H9 (cell line): ENCODE measurements around the gene LSM3. TPM values are rescaled to one million over a fixed set of nuclear protein-coding genes. Genes with fewer than 3 reads are reported as not detected.
A peak's percentile ranks its signal among the peaks of the same experiment; 100 is the strongest.

Experiments used
- DNase-seq: peaks from one replicate; pipeline ENCODE4 v3.0.0-alpha.2; 2017
- H2AFZ ChIP-seq: one replicate; pipeline ENCODE4 v1.6.1; 2013; ENCODE audit warnings: mild to moderate bottlenecking, low read length, control low read depth, moderate library complexity
- H2AK5ac ChIP-seq: 2 replicates; pipeline ENCODE4 v1.6.1; 2013; ENCODE audit warnings: low read length, control low read depth, mixed read lengths; ENCODE audit not compliant: insufficient read length
- H2BK120ac ChIP-seq: one replicate; pipeline ENCODE4 v1.6.1; 2013; ENCODE audit warnings: low read depth, mild to moderate bottlenecking, low read length, control low read depth, inconsistent platforms; ENCODE audit not compliant: poor library complexity, severe bottlenecking
- H2BK12ac ChIP-seq: 2 replicates; pipeline ENCODE4 v1.6.1; 2013; ENCODE audit warnings: low read length, control low read depth, mixed read lengths, low read depth; ENCODE audit not compliant: insufficient read length
- H2BK15ac ChIP-seq: 2 replicates; pipeline ENCODE4 v1.6.1; 2013; ENCODE audit warnings: low read depth, low read length, control low read depth
- H2BK20ac ChIP-seq: one replicate; pipeline ENCODE4 v1.6.1; 2013; ENCODE audit warnings: low read depth, mild to moderate bottlenecking, low read length, control low read depth, inconsistent platforms; ENCODE audit not compliant: poor library complexity, severe bottlenecking
- H2BK5ac ChIP-seq: 2 replicates; pipeline ENCODE4 v1.6.1; 2013; ENCODE audit warnings: low read length, control low read depth, mixed read lengths; ENCODE audit not compliant: insufficient read length
- H3K14ac ChIP-seq: 2 replicates; pipeline ENCODE4 v1.6.1; 2013; ENCODE audit warnings: low read length, control low read depth; ENCODE audit not compliant: insufficient read depth
- H3K18ac ChIP-seq: 2 replicates; pipeline ENCODE4 v1.6.1; 2013; ENCODE audit warnings: low read depth, mild to moderate bottlenecking, mixed read lengths, low read length, control low read depth; ENCODE audit not compliant: insufficient read length
- H3K23ac ChIP-seq: 2 replicates; pipeline ENCODE4 v1.6.1; 2013; ENCODE audit warnings: low read length, control low read depth, mixed read lengths, low read depth; ENCODE audit not compliant: insufficient read length
- H3K23me2 ChIP-seq: 2 replicates; pipeline ENCODE4 v1.6.1; 2013; ENCODE audit warnings: low read depth, mild to moderate bottlenecking, mixed read lengths, low read length, control low read depth; ENCODE audit not compliant: insufficient read length, poor library complexity, severe bottlenecking
- H3K27ac ChIP-seq: 2 replicates; pipeline ENCODE4 v1.5.1; 2013; ENCODE audit warnings: low read length, control low read depth, mixed read lengths, low read depth; ENCODE audit not compliant: insufficient read length
- H3K27me3 ChIP-seq: 2 replicates; pipeline ENCODE4 v1.6.1; 2013; ENCODE audit warnings: low read length, control low read depth, inconsistent platforms; ENCODE audit not compliant: insufficient read depth
- H3K4ac ChIP-seq: 2 replicates; pipeline ENCODE4 v1.6.1; 2013; ENCODE audit warnings: low read depth, mild to moderate bottlenecking, control low read depth, inconsistent platforms, low read length, moderate library complexity
- H3K4me1 ChIP-seq: 2 replicates; pipeline ENCODE4 v1.6.1; 2013; ENCODE audit warnings: low read length, control low read depth, inconsistent platforms; ENCODE audit not compliant: insufficient read depth
- H3K4me2 ChIP-seq: 2 replicates; pipeline ENCODE4 v1.6.1; 2013; ENCODE audit warnings: low read length, control low read depth, mixed read lengths; ENCODE audit not compliant: insufficient read length, insufficient read depth
- H3K56ac ChIP-seq: 2 replicates; pipeline ENCODE4 v1.6.1; 2013; ENCODE audit warnings: low read depth, mild to moderate bottlenecking, mixed read lengths, low read length, control low read depth; ENCODE audit not compliant: insufficient read length
- H3K79me1 ChIP-seq: 2 replicates; pipeline ENCODE4 v1.6.1; 2013; ENCODE audit warnings: low read depth, mild to moderate bottlenecking, moderate library complexity, low read length, control low read depth, inconsistent platforms; ENCODE audit not compliant: insufficient read depth, poor library complexity, severe bottlenecking
- H3K79me2 ChIP-seq: 2 replicates; pipeline ENCODE4 v1.6.1; 2013; ENCODE audit warnings: low read length, control low read depth, inconsistent platforms; ENCODE audit not compliant: insufficient read depth
- H3K9ac ChIP-seq: 2 replicates; pipeline ENCODE4 v1.6.1; 2013; ENCODE audit warnings: low read length, control low read depth, mixed read lengths; ENCODE audit not compliant: insufficient read length; ENCODE audit errors: extremely low read depth
- H3K9me3 ChIP-seq: one replicate; pipeline ENCODE4 v1.6.1; 2013; ENCODE audit warnings: low read depth, low read length, inconsistent platforms; ENCODE audit not compliant: control insufficient read depth
- H3T11ph ChIP-seq: one replicate; pipeline ENCODE4 v1.6.1; 2013; ENCODE audit warnings: mild to moderate bottlenecking, low read length, control low read depth, inconsistent platforms
- H4K20me1 ChIP-seq: one replicate; pipeline ENCODE4 v1.6.1; 2013; ENCODE audit not compliant: control insufficient read depth, insufficient read length, insufficient read depth
- H4K5ac ChIP-seq: 2 replicates; pipeline ENCODE4 v1.6.1; 2013; ENCODE audit warnings: low read depth, mild to moderate bottlenecking, mixed read lengths, low read length, control low read depth; ENCODE audit not compliant: insufficient read length
- H4K8ac ChIP-seq: replicated peaks from 2 replicates; pipeline ENCODE4 v1.6.1; 2013; ENCODE audit warnings: low read length, control low read depth, mixed read lengths, low read depth; ENCODE audit not compliant: insufficient read length
- H4K91ac ChIP-seq: 2 replicates; pipeline ENCODE4 v1.6.1; 2013; ENCODE audit warnings: low read depth, mild to moderate bottlenecking, moderate library complexity, mixed read lengths, low read length, control low read depth; ENCODE audit not compliant: insufficient read length
- H3K27ac Mint-ChIP-seq, 3 experiments: 2 replicates in 2 of 3; 3 replicates in 1 of 3; pipeline ENCODE4 v1.8.0; 2020 to 2021; ENCODE audit warnings: mixed read lengths in 3 of 3, mild to moderate bottlenecking in 1 of 3, moderate library complexity in 1 of 3
- H3K27me3 Mint-ChIP-seq: 2 replicates; pipeline ENCODE4 v1.8.0; 2021; ENCODE audit warnings: low read depth, mild to moderate bottlenecking, moderate library complexity, mixed read lengths
- H3K36me3 Mint-ChIP-seq, 3 experiments: 2 replicates in 2 of 3; 3 replicates in 1 of 3; pipeline ENCODE4 v1.8.0; 2020 to 2021; ENCODE audit warnings: low read depth in 3 of 3, mixed read lengths in 3 of 3; ENCODE audit not compliant: insufficient read depth in 1 of 3
- H3K4me1 Mint-ChIP-seq, 2 experiments: 2 replicates each; pipeline ENCODE4 v1.8.0; 2020; ENCODE audit warnings: mixed read lengths in 2 of 2
- H3K4me3 Mint-ChIP-seq, 2 experiments: 2 replicates in 1 of 2; 3 replicates in 1 of 2; pipeline ENCODE4 v1.8.0; 2020 to 2021; ENCODE audit warnings: mild to moderate bottlenecking in 2 of 2, mixed read lengths in 2 of 2, moderate library complexity in 1 of 2
- H3K9me3 Mint-ChIP-seq, 2 experiments: 2 replicates in 1 of 2; 3 replicates in 1 of 2; pipeline ENCODE4 v1.8.0; 2020; ENCODE audit warnings: mild to moderate bottlenecking in 2 of 2, mixed read lengths in 2 of 2, moderate library complexity in 1 of 2
- WGBS: extraction: QIAGEN DNeasy Blood & Tissue Kit; methylation state at CpG from one replicate; pipeline ENCODE4 v1.1.7; 2013; ENCODE audit warnings: missing lambda C conversion rate, low lambda C conversion rate, mixed read lengths; ENCODE audit not compliant: insufficient read length; ENCODE audit errors: extremely low coverage; 5-methylcytosine and 5-hydroxymethylcytosine counted together
- total RNA-seq: library from RNA; stranded (reverse); gene quantifications from 2 replicates; pipeline ENCODE4 v1.2.1, GENCODE V29; 2021
- TF ChIP-seq, protein P1 (sequence below): fragments of 200-600 bp; sonication (generic); conservative IDR thresholded peaks from 3 replicates; pipeline ENCODE4 v1.8.0; 2021; ENCODE audit warnings: antibody characterized with exemption, mild to moderate bottlenecking

The LSM3 gene
- total RNA-seq, 1 experiment from 2014 or later = 24.4 TPM

DNA sequence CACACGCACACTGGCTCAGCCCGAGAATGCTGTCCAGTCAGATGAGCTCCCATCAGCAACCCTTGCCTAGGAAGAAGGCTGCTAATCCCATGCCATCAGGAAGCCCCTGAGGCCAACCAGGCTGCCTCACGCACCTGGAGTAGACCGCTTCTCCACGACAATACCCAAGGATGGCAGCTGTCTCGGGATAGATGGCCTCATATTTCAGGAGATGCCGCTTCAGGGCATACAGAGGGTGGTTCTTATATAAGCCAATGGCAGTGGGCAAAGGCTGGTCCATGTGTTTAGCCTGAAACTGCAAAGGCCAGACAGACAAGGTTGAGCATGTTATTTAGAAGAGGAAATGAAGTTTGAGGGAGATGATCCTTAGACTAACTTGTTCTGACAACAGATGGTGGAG, 22.4 kb upstream of the LSM3 start:
- H3K79me2 ChIP-seq = no peaks in the 10 kb centered on the region
- H3K23ac ChIP-seq = no peak overlapping the region
- no peak overlapping the region for H3K4me3 Mint-ChIP-seq
- no peaks in the 10 kb centered on the region for H3K4me1 ChIP-seq
- no peak overlapping the region for H3K14ac ChIP-seq
- no peaks in the 10 kb centered on the region for H3K23me2 ChIP-seq
- H2AK5ac ChIP-seq = no peak overlapping the region
- H3K79me1 ChIP-seq = no peaks in the 10 kb centered on the region
- no peak overlapping the region for H3T11ph ChIP-seq
- H4K8ac ChIP-seq = no peak overlapping the region
- no peaks in the 10 kb centered on the region for H3K27me3 Mint-ChIP-seq
- H3K36me3 Mint-ChIP-seq = peaks cover 36 to 81% (median 79%) of the 10 kb centered on the region in 3 experiments; a peak in 6 of 7 replicates
- H3K9me3 ChIP-seq = no peaks in the 10 kb centered on the region
- no peak overlapping the region for H2BK15ac ChIP-seq
- H4K5ac ChIP-seq = no peak overlapping the region
- no peaks in the 10 kb centered on the region for H3K27me3 ChIP-seq
- H4K20me1 ChIP-seq = no peaks in the 10 kb centered on the region
- no peak overlapping the region for H3K4ac ChIP-seq
- H2BK5ac ChIP-seq = no peak overlapping the region
- no peak overlapping the region for H2BK12ac ChIP-seq
- H3K4me2 ChIP-seq = no peak overlapping the region
- peaks cover 0 to 2% of the 10 kb centered on the region in 2 experiments; a peak in 1 of 5 replicates for H3K9me3 Mint-ChIP-seq
- H2BK120ac ChIP-seq = no peak overlapping the region
- no peak overlapping the region for H3K18ac ChIP-seq
- H4K91ac ChIP-seq = no peak overlapping the region
- peaks cover 0 to 5% of the 10 kb centered on the region in 2 experiments; a peak in 1 of 4 replicates for H3K4me1 Mint-ChIP-seq
- H2BK20ac ChIP-seq = no peak overlapping the region
- H3K27ac Mint-ChIP-seq = peak overlapping the region in 1 of 3 experiments; percentile 29; a peak in 1 of 7 replicates
- H3K27ac ChIP-seq = no peak overlapping the region
- no peak overlapping the region for H3K56ac ChIP-seq
- no CpG with 5 or more reads among the region's 7 CpGs for WGBS
- no peak overlapping the region for H2AFZ ChIP-seq
- H3K9ac ChIP-seq = no peak overlapping the region
- TF ChIP-seq, protein P1, sequence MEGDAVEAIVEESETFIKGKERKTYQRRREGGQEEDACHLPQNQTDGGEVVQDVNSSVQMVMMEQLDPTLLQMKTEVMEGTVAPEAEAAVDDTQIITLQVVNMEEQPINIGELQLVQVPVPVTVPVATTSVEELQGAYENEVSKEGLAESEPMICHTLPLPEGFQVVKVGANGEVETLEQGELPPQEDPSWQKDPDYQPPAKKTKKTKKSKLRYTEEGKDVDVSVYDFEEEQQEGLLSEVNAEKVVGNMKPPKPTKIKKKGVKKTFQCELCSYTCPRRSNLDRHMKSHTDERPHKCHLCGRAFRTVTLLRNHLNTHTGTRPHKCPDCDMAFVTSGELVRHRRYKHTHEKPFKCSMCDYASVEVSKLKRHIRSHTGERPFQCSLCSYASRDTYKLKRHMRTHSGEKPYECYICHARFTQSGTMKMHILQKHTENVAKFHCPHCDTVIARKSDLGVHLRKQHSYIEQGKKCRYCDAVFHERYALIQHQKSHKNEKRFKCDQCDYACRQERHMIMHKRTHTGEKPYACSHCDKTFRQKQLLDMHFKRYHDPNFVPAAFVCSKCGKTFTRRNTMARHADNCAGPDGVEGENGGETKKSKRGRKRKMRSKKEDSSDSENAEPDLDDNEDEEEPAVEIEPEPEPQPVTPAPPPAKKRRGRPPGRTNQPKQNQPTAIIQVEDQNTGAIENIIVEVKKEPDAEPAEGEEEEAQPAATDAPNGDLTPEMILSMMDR = no peak
- no peak for DNase-seq
